Measurements from ENCODE around the gene KCNK5.

- TF ChIP-seq CTCF (IDR thresholded peaks at IDR 0.05) = no peak
- no peak for TF ChIP-seq POLR2A (IDR thresholded peaks at IDR 0.05)
Measured at GRCh38 chr6:39167866-39168625, 61.2 kb downstream of the KCNK5 start.

All from uterus (tissue), 2 donors.